Neural cell (in vitro differentiated cells): ENCODE data around the gene ZNF334. TPM values are rescaled to one million over a fixed set of nuclear protein-coding genes. Genes with fewer than 3 reads are reported as not detected.

ENCODE experiments used
- H2AFZ ChIP-seq: fragments of 200-600, 300-800 bp; sonication (generic), shearing (Covaris generic); 2 replicates; pipeline ENCODE4 v1.6.0; 2014; ENCODE audit warnings: low read depth, mild to moderate bottlenecking, antibody characterized with exemption, low read length, moderate library complexity
- H3F3A ChIP-seq: fragments of 200-600 bp; shearing (Covaris generic); 2 replicates; pipeline ENCODE4 v1.6.1; 2016; ENCODE audit warnings: mild to moderate bottlenecking, moderate library complexity, mixed read lengths, antibody characterized with exemption, low read length; ENCODE audit not compliant: insufficient read depth, poor library complexity, severe bottlenecking
- H3K27ac ChIP-seq: fragments of 200-600, 300-800 bp; sonication (generic), shearing (Covaris generic); 2 replicates; pipeline ENCODE4 v1.5.1; 2014; ENCODE audit warnings: mild to moderate bottlenecking, low read length, moderate library complexity
- H3K27me3 ChIP-seq: fragments of 300-800, 200-600 bp; sonication (generic), shearing (Covaris generic); 2 replicates; pipeline ENCODE4 v1.6.0; 2014; ENCODE audit warnings: mild to moderate bottlenecking, low read depth, low read length, moderate library complexity; ENCODE audit not compliant: insufficient read depth
- H3K36me3 ChIP-seq: fragments of 300-800, 200-600 bp; sonication (generic), shearing (Covaris generic); 2 replicates; pipeline ENCODE4 v1.5.1; 2014; ENCODE audit warnings: mild to moderate bottlenecking, antibody characterized with exemption, low read length, moderate library complexity; ENCODE audit not compliant: insufficient read depth
- H3K4me2 ChIP-seq: fragments of 300-800, 200-600 bp; sonication (generic), shearing (Covaris generic); 2 replicates; pipeline ENCODE4 v1.6.0; 2014; ENCODE audit warnings: mild to moderate bottlenecking, low read length
- H3K4me3 ChIP-seq: fragments of 300-800, 200-600 bp; sonication (generic), shearing (Covaris generic); 2 replicates; pipeline ENCODE4 v1.5.1; 2014; ENCODE audit warnings: mild to moderate bottlenecking, low read length, moderate library complexity
- H3K79me2 ChIP-seq: fragments of 200-600 bp; shearing (Covaris generic); replicated peaks from 2 replicates; pipeline ENCODE4 v1.6.0; 2014; ENCODE audit warnings: mild to moderate bottlenecking, low read length, moderate library complexity; ENCODE audit not compliant: insufficient read depth
- H3K9ac ChIP-seq: fragments of 300-800, 200-600 bp; sonication (generic), shearing (Covaris generic); 2 replicates; pipeline ENCODE4 v1.6.1; 2016; ENCODE audit warnings: mild to moderate bottlenecking, low read length, mixed read lengths
- H3K9me2 ChIP-seq: fragments of 200-600 bp; shearing (Covaris generic); 2 replicates; pipeline ENCODE4 v1.6.1; 2016; ENCODE audit warnings: mild to moderate bottlenecking, low read length, mixed read lengths; ENCODE audit not compliant: insufficient read depth
- H3K9me3 ChIP-seq: fragments of 200-600, 300-800 bp; sonication (generic), shearing (Covaris generic); 2 replicates; pipeline ENCODE4 v1.6.1; 2016; ENCODE audit warnings: mild to moderate bottlenecking, mixed run types, low read length, moderate library complexity, mixed read lengths
- H4K20me1 ChIP-seq: fragments of 200-600 bp; shearing (Covaris generic); 2 replicates; pipeline ENCODE4 v1.6.1; 2016; ENCODE audit warnings: mild to moderate bottlenecking, mixed run types; ENCODE audit not compliant: insufficient read depth
- CTCF ChIP-seq: fragments of 450-650 bp; IDR thresholded peaks from 2 replicates; pipeline ENCODE4 v1.5.1; 2014; ENCODE audit warnings: antibody characterized with exemption, mild to moderate bottlenecking, moderate library complexity; ENCODE audit not compliant: poor library complexity, severe bottlenecking
- EP300 ChIP-seq: fragments of 450-650 bp; conservative IDR thresholded peaks from 2 replicates; pipeline ENCODE4 v1.6.1; 2014; ENCODE audit warnings: antibody characterized with exemption, mild to moderate bottlenecking, moderate library complexity; ENCODE audit not compliant: poor library complexity, severe bottlenecking
- EZH2 ChIP-seq: fragments of 200-600, 300-800 bp; shearing (Covaris generic), sonication (generic); IDR thresholded peaks from 2 replicates; pipeline ENCODE4 v1.6.1; 2014; ENCODE audit warnings: antibody characterized with exemption, low read length, borderline replicate concordance, mild to moderate bottlenecking; ENCODE audit not compliant: insufficient read depth, poor library complexity, severe bottlenecking
- MXI1 ChIP-seq: fragments of 450-650 bp; conservative IDR thresholded peaks from 2 replicates; pipeline ENCODE4 v1.6.1; 2014; ENCODE audit warnings: antibody characterized with exemption, mild to moderate bottlenecking; ENCODE audit not compliant: poor library complexity, severe bottlenecking
- POLR2AphosphoS5 ChIP-seq: IDR thresholded peaks from 2 replicates; pipeline ENCODE4 v1.6.1; 2012
- RAD21 ChIP-seq: fragments of 450-650 bp; conservative IDR thresholded peaks from 2 replicates; pipeline ENCODE4 v1.6.1; 2014; ENCODE audit warnings: antibody characterized with exemption, mild to moderate bottlenecking, moderate library complexity
- SMC3 ChIP-seq: fragments of 450-650 bp; conservative IDR thresholded peaks from 2 replicates; pipeline ENCODE4 v1.6.1; 2014; ENCODE audit warnings: antibody characterized with exemption, mild to moderate bottlenecking, moderate library complexity; ENCODE audit not compliant: poor library complexity
- TAF1 ChIP-seq: IDR thresholded peaks from 2 replicates; pipeline ENCODE4 v1.6.1; 2012; ENCODE audit warnings: low read depth
- polyA plus RNA-seq: library from polyadenylated mRNA; depleted of rRNA; stranded (reverse); fragments of >200 nt; gene quantifications from 2 replicates; pipeline ENCODE4 v1.2.3, GENCODE V29; 2014
- TF ChIP-seq, protein P1 (sequence below): IDR thresholded peaks from 2 replicates; pipeline ENCODE4 v1.6.1; 2012; ENCODE audit warnings: borderline replicate concordance

The ZNF334 gene
- polyA plus RNA-seq, 1 donor from 2014 or later = 41.5 TPM

GRCh38 chr20:46541229-46541935 is 28.0 kb upstream of the ZNF334 start:
- H4K20me1 ChIP-seq = no peaks in the 10 kb centered on the region
- H3K9me3 ChIP-seq = no peaks in the 10 kb centered on the region
- H3K4me2 ChIP-seq = no peak overlapping the region
- no peaks in the 10 kb centered on the region for H3K27me3 ChIP-seq
- no peaks in the 10 kb centered on the region for H3K36me3 ChIP-seq
- H3K27ac ChIP-seq = no peak overlapping the region
- TF ChIP-seq POLR2AphosphoS5 (no peak), CTCF (no peak), RAD21 (no peak), EP300 (no peak), EZH2 (no peak), TAF1 (no peak)
- no peak overlapping the region for H3K9ac ChIP-seq
- H3F3A ChIP-seq = no peaks in the 10 kb centered on the region
- no peak overlapping the region for H2AFZ ChIP-seq
- H3K4me3 ChIP-seq = no peak overlapping the region
- no peaks in the 10 kb centered on the region for H3K79me2 ChIP-seq
- no peaks in the 10 kb centered on the region for H3K9me2 ChIP-seq

DNA sequence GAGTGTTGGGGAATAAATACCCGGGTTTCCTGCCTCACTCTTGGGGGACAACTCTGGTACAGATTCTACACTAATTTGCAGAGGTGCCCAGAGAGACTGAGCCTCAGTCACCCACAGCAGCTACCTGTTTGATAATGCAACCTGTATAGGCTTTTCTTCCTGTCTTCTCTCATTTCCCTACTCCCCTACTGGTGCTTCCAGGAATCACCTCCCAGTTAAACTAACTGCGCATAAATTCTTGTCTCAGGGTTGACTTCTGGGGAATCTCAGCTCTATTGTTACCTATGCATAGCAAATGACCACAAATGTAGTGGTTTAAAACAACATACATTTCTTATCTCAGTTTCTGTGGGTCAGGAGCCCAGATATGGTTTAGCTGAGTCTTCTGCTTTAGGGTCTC is 25.8 kb upstream of the ZNF334 start:
- H4K20me1 ChIP-seq = no peaks in the 10 kb centered on the region
- no peak overlapping the region for H3K27ac ChIP-seq
- no peaks in the 10 kb centered on the region for H3F3A ChIP-seq
- no peak for TF ChIP-seq TAF1
- TF ChIP-seq EZH2 = no peak
- TF ChIP-seq MXI1 = no peak
- no peak for TF ChIP-seq SMC3
- TF ChIP-seq, protein P1, sequence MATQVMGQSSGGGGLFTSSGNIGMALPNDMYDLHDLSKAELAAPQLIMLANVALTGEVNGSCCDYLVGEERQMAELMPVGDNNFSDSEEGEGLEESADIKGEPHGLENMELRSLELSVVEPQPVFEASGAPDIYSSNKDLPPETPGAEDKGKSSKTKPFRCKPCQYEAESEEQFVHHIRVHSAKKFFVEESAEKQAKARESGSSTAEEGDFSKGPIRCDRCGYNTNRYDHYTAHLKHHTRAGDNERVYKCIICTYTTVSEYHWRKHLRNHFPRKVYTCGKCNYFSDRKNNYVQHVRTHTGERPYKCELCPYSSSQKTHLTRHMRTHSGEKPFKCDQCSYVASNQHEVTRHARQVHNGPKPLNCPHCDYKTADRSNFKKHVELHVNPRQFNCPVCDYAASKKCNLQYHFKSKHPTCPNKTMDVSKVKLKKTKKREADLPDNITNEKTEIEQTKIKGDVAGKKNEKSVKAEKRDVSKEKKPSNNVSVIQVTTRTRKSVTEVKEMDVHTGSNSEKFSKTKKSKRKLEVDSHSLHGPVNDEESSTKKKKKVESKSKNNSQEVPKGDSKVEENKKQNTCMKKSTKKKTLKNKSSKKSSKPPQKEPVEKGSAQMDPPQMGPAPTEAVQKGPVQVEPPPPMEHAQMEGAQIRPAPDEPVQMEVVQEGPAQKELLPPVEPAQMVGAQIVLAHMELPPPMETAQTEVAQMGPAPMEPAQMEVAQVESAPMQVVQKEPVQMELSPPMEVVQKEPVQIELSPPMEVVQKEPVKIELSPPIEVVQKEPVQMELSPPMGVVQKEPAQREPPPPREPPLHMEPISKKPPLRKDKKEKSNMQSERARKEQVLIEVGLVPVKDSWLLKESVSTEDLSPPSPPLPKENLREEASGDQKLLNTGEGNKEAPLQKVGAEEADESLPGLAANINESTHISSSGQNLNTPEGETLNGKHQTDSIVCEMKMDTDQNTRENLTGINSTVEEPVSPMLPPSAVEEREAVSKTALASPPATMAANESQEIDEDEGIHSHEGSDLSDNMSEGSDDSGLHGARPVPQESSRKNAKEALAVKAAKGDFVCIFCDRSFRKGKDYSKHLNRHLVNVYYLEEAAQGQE = no peak
- TF ChIP-seq CTCF = no peak
- no peak for TF ChIP-seq POLR2AphosphoS5
- H3K4me3 ChIP-seq = no peak overlapping the region
- H3K9ac ChIP-seq = no peak overlapping the region
- H3K79me2 ChIP-seq = no peaks in the 10 kb centered on the region
- H3K27me3 ChIP-seq = no peaks in the 10 kb centered on the region
- no peaks in the 10 kb centered on the region for H3K36me3 ChIP-seq
- H3K9me2 ChIP-seq = no peaks in the 10 kb centered on the region
- no peaks in the 10 kb centered on the region for H3K9me3 ChIP-seq
- no peak overlapping the region for H2AFZ ChIP-seq
- no peak overlapping the region for H3K4me2 ChIP-seq
